ENCODE results near the gene SHROOM3.
"Not testable (repeated sequence)": the region's sequence is repeated elsewhere in the genome, so short reads cannot be mapped to it uniquely, and the experiment has no call there.

The SHROOM3 gene

GRCh38 chr4:76448211-76448610 lies 13.2 kb downstream of the SHROOM3 start:
- no peak overlapping the region for H3K4me3 ChIP-seq (ENCODE audit: low read depth, low read length)
- no peak overlapping the region for H3K27ac ChIP-seq (ENCODE audit: low read depth, low read length)
- H3K4me1 ChIP-seq (ENCODE audit: control insufficient read depth, insufficient read depth, low read length) = peaks cover 18% of the 10 kb centered on the region
- no peak overlapping the region for H3K9ac ChIP-seq (ENCODE audit: low read depth, low read length)
- no peaks in the 10 kb centered on the region for H3K27me3 ChIP-seq (ENCODE audit: control insufficient read depth, insufficient read depth, low read length)
- no peaks in the 10 kb centered on the region for H3K9me3 ChIP-seq (ENCODE audit: control insufficient read depth, insufficient read depth, low read length)
- H3K36me3 ChIP-seq (ENCODE audit: control insufficient read depth, insufficient read depth, low read length) = no peaks in the 10 kb centered on the region

- no peaks in the 10 kb centered on the region for H3K27me3 ChIP-seq (ENCODE audit: control insufficient read depth, insufficient read depth, low read length)
- no peaks in the 10 kb centered on the region for H3K36me3 ChIP-seq (ENCODE audit: control insufficient read depth, insufficient read depth, low read length)
- H3K9me3 ChIP-seq (ENCODE audit: control insufficient read depth, insufficient read depth, low read length) = no peaks in the 10 kb centered on the region
- peaks cover 13% of the 10 kb centered on the region for H3K4me1 ChIP-seq (ENCODE audit: control insufficient read depth, insufficient read depth, low read length)
- H3K27ac ChIP-seq (ENCODE audit: low read depth, low read length) = no peak overlapping the region
- no peak overlapping the region for H3K4me3 ChIP-seq (ENCODE audit: low read depth, low read length)
- H3K9ac ChIP-seq (ENCODE audit: low read depth, low read length) = no peak overlapping the region
Observed at GRCh38 chr4:76449362-76449767, 14.3 kb downstream of the SHROOM3 start.

GRCh38 chr4:76449833-76450232 lies 14.8 kb downstream of the SHROOM3 start:
- H3K9ac ChIP-seq (ENCODE audit: low read depth, low read length) = no peak overlapping the region
- no peaks in the 10 kb centered on the region for H3K27me3 ChIP-seq (ENCODE audit: control insufficient read depth, insufficient read depth, low read length)
- H3K27ac ChIP-seq (ENCODE audit: low read depth, low read length) = no peak overlapping the region
- peaks cover 13% of the 10 kb centered on the region for H3K4me1 ChIP-seq (ENCODE audit: control insufficient read depth, insufficient read depth, low read length)
- no peaks in the 10 kb centered on the region for H3K36me3 ChIP-seq (ENCODE audit: control insufficient read depth, insufficient read depth, low read length)
- H3K9me3 ChIP-seq (ENCODE audit: control insufficient read depth, insufficient read depth, low read length) = no peaks in the 10 kb centered on the region
- no peak overlapping the region for H3K4me3 ChIP-seq (ENCODE audit: low read depth, low read length)

- Histone ChIP-seq H3K9me3 (ENCODE audit: control insufficient read depth, insufficient read depth, low read length) (no peaks in the 10 kb centered on the region), H3K9ac (ENCODE audit: low read depth, low read length) (no peak overlapping the region), H3K4me3 (ENCODE audit: low read depth, low read length) (no peak overlapping the region), H3K4me1 (ENCODE audit: control insufficient read depth, insufficient read depth, low read length) (peaks cover 14% of the 10 kb centered on the region), H3K36me3 (ENCODE audit: control insufficient read depth, insufficient read depth, low read length) (no peaks in the 10 kb centered on the region), H3K27ac (ENCODE audit: low read depth, low read length) (no peak overlapping the region), H3K27me3 (ENCODE audit: control insufficient read depth, insufficient read depth, low read length) (no peaks in the 10 kb centered on the region)
Observed at GRCh38 chr4:76453232-76453631, 18.2 kb downstream of the SHROOM3 start.

- not testable (repeated sequence) for H3K27me3 ChIP-seq (ENCODE audit: control insufficient read depth, insufficient read depth, low read length); H3K9me3 ChIP-seq (ENCODE audit: control insufficient read depth, insufficient read depth, low read length); H3K4me3 ChIP-seq (ENCODE audit: low read depth, low read length); H3K36me3 ChIP-seq (ENCODE audit: control insufficient read depth, insufficient read depth, low read length); H3K9ac ChIP-seq (ENCODE audit: low read depth, low read length); H3K27ac ChIP-seq (ENCODE audit: low read depth, low read length)
- peaks cover 22% of the 10 kb centered on the region for H3K4me1 ChIP-seq (ENCODE audit: control insufficient read depth, insufficient read depth, low read length)
Observed at GRCh38 chr4:76454073-76454472, 19.0 kb downstream of the SHROOM3 start.

- H3K4me3 ChIP-seq (ENCODE audit: low read depth, low read length) = no peak overlapping the region
- no peaks in the 10 kb centered on the region for H3K36me3 ChIP-seq (ENCODE audit: control insufficient read depth, insufficient read depth, low read length)
- H3K27me3 ChIP-seq (ENCODE audit: control insufficient read depth, insufficient read depth, low read length) = no peaks in the 10 kb centered on the region
- H3K27ac ChIP-seq (ENCODE audit: low read depth, low read length) = peak overlapping the region; percentile 89
- peaks cover 7% of the 10 kb centered on the region for H3K9me3 ChIP-seq (ENCODE audit: control insufficient read depth, insufficient read depth, low read length)
- H3K9ac ChIP-seq (ENCODE audit: low read depth, low read length) = no peak overlapping the region
- H3K4me1 ChIP-seq (ENCODE audit: control insufficient read depth, insufficient read depth, low read length) = peaks cover 26% of the 10 kb centered on the region
Observed at GRCh38 chr4:76457885-76458284, 22.9 kb downstream of the SHROOM3 start.

- Histone ChIP-seq H3K4me3 (ENCODE audit: low read depth, low read length) (no peak overlapping the region), H3K36me3 (ENCODE audit: control insufficient read depth, insufficient read depth, low read length) (no peaks in the 10 kb centered on the region), H3K9ac (ENCODE audit: low read depth, low read length) (peak overlapping the region; percentile 61), H3K9me3 (ENCODE audit: control insufficient read depth, insufficient read depth, low read length) (peaks cover 11% of the 10 kb centered on the region), H3K4me1 (ENCODE audit: control insufficient read depth, insufficient read depth, low read length) (peaks cover 26% of the 10 kb centered on the region), H3K27me3 (ENCODE audit: control insufficient read depth, insufficient read depth, low read length) (no peaks in the 10 kb centered on the region), H3K27ac (ENCODE audit: low read depth, low read length) (peak overlapping the region; percentile 89)
Observed at GRCh38 chr4:76458297-76458696, 23.3 kb downstream of the SHROOM3 start.

- Histone ChIP-seq H3K36me3 (ENCODE audit: control insufficient read depth, insufficient read depth, low read length) (no peaks in the 10 kb centered on the region), H3K27me3 (ENCODE audit: control insufficient read depth, insufficient read depth, low read length) (no peaks in the 10 kb centered on the region), H3K9ac (ENCODE audit: low read depth, low read length) (peak overlapping the region; percentile 61), H3K4me3 (ENCODE audit: low read depth, low read length) (0 out of 2 replicates have a peak overlapping the region, but pooled peaks have one; percentile 1), H3K4me1 (ENCODE audit: control insufficient read depth, insufficient read depth, low read length) (peaks cover 26% of the 10 kb centered on the region), H3K9me3 (ENCODE audit: control insufficient read depth, insufficient read depth, low read length) (peaks cover 16% of the 10 kb centered on the region), H3K27ac (ENCODE audit: low read depth, low read length) (peak overlapping the region; percentile 89)
Observed at GRCh38 chr4:76458825-76459224, 23.8 kb downstream of the SHROOM3 start.

GRCh38 chr4:76459291-76459723 lies 24.3 kb downstream of the SHROOM3 start:
- H3K36me3 ChIP-seq (ENCODE audit: control insufficient read depth, insufficient read depth, low read length) = no peaks in the 10 kb centered on the region
- H3K4me1 ChIP-seq (ENCODE audit: control insufficient read depth, insufficient read depth, low read length) = peaks cover 26% of the 10 kb centered on the region
- H3K27me3 ChIP-seq (ENCODE audit: control insufficient read depth, insufficient read depth, low read length) = no peaks in the 10 kb centered on the region
- peak overlapping the region; percentile 66 for H3K9ac ChIP-seq (ENCODE audit: low read depth, low read length)
- H3K27ac ChIP-seq (ENCODE audit: low read depth, low read length) = peak overlapping the region; percentile 89
- H3K4me3 ChIP-seq (ENCODE audit: low read depth, low read length) = peak overlapping the region; percentile 8; the same call in 1 of the 2 replicates
- H3K9me3 ChIP-seq (ENCODE audit: control insufficient read depth, insufficient read depth, low read length) = peaks cover 21% of the 10 kb centered on the region

GRCh38 chr4:76463568-76463967 lies 28.5 kb downstream of the SHROOM3 start:
- Histone ChIP-seq H3K9ac (ENCODE audit: low read depth, low read length) (no peak overlapping the region), H3K9me3 (ENCODE audit: control insufficient read depth, insufficient read depth, low read length) (peaks cover 24% of the 10 kb centered on the region), H3K4me1 (ENCODE audit: control insufficient read depth, insufficient read depth, low read length) (peaks cover 24% of the 10 kb centered on the region), H3K27me3 (ENCODE audit: control insufficient read depth, insufficient read depth, low read length) (no peaks in the 10 kb centered on the region), H3K4me3 (ENCODE audit: low read depth, low read length) (no peak overlapping the region), H3K36me3 (ENCODE audit: control insufficient read depth, insufficient read depth, low read length) (no peaks in the 10 kb centered on the region), H3K27ac (ENCODE audit: low read depth, low read length) (no peak overlapping the region)

- no peak overlapping the region for H3K27ac ChIP-seq (ENCODE audit: low read depth, low read length)
- H3K4me1 ChIP-seq (ENCODE audit: control insufficient read depth, insufficient read depth, low read length) = peaks cover 8% of the 10 kb centered on the region
- H3K9ac ChIP-seq (ENCODE audit: low read depth, low read length) = no peak overlapping the region
- no peaks in the 10 kb centered on the region for H3K27me3 ChIP-seq (ENCODE audit: control insufficient read depth, insufficient read depth, low read length)
- H3K9me3 ChIP-seq (ENCODE audit: control insufficient read depth, insufficient read depth, low read length) = no peaks in the 10 kb centered on the region
- H3K4me3 ChIP-seq (ENCODE audit: low read depth, low read length) = no peak overlapping the region
- H3K36me3 ChIP-seq (ENCODE audit: control insufficient read depth, insufficient read depth, low read length) = no peaks in the 10 kb centered on the region
Observed at GRCh38 chr4:76470064-76470463, 35.0 kb downstream of the SHROOM3 start.

GRCh38 chr4:76470532-76470931 lies 35.5 kb downstream of the SHROOM3 start:
- H3K27ac ChIP-seq (ENCODE audit: low read depth, low read length) = no peak overlapping the region
- H3K36me3 ChIP-seq (ENCODE audit: control insufficient read depth, insufficient read depth, low read length) = no peaks in the 10 kb centered on the region
- no peaks in the 10 kb centered on the region for H3K9me3 ChIP-seq (ENCODE audit: control insufficient read depth, insufficient read depth, low read length)
- no peak overlapping the region for H3K4me3 ChIP-seq (ENCODE audit: low read depth, low read length)
- H3K4me1 ChIP-seq (ENCODE audit: control insufficient read depth, insufficient read depth, low read length) = peaks cover 8% of the 10 kb centered on the region
- H3K27me3 ChIP-seq (ENCODE audit: control insufficient read depth, insufficient read depth, low read length) = no peaks in the 10 kb centered on the region
- no peak overlapping the region for H3K9ac ChIP-seq (ENCODE audit: low read depth, low read length)

Measured in HUES48 (cell line).